ENCODE results near the gene VMO1.

VMO1 gene

DNA sequence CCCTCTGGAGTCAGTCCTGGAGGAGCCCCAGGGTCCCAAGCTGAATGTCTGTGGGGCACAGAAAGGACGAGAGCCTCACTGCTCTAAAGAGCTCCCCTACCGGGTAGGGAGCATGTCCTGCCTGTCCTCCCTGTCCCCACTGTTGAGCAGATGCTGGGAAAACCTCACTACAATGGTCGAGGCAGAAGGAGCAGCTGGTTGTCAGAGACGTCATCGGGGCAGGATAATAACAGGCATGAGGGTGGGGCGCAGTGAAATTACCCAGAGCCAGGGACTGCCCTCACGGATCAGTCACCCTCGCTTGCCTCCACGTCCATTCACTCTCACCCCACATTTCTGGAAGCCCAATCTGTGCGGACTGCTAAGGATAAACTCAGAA, 13.9 kb downstream of the VMO1 start:
- CTCF ChIA-PET, result no interaction called here
- no peak for TF ChIP-seq LEF1 (IDR thresholded peaks at IDR 0.05; ENCODE audit: borderline replicate concordance)
- no peak for TF ChIP-seq ELF4 (IDR thresholded peaks at IDR 0.05)
- no peak for TF ChIP-seq CTBP1 (IDR thresholded peaks at IDR 0.05; ENCODE audit: borderline replicate concordance)
- TF ChIP-seq BHLHE40 (IDR thresholded peaks at IDR 0.05; ENCODE audit: borderline replicate concordance), result no peak
- no peak for TF ChIP-seq ZNF384 (IDR thresholded peaks at IDR 0.05)
- TF ChIP-seq TARDBP (IDR thresholded peaks at IDR 0.05), result no peak
- TF ChIP-seq SUZ12 (IDR thresholded peaks at IDR 0.05), result no peak
- no peak for TF ChIP-seq ARNT (IDR thresholded peaks at IDR 0.05)
- TF ChIP-seq, protein P1, sequence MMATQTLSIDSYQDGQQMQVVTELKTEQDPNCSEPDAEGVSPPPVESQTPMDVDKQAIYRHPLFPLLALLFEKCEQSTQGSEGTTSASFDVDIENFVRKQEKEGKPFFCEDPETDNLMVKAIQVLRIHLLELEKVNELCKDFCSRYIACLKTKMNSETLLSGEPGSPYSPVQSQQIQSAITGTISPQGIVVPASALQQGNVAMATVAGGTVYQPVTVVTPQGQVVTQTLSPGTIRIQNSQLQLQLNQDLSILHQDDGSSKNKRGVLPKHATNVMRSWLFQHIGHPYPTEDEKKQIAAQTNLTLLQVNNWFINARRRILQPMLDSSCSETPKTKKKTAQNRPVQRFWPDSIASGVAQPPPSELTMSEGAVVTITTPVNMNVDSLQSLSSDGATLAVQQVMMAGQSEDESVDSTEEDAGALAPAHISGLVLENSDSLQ (IDR thresholded peaks at IDR 0.05), result no peak
- TF ChIP-seq SP1 (IDR thresholded peaks at IDR 0.05), result no peak
- TF ChIP-seq FOXM1 (IDR thresholded peaks at IDR 0.05; ENCODE audit: borderline replicate concordance), result no peak
- TF ChIP-seq NFRKB (IDR thresholded peaks at IDR 0.05), result no peak
- no peak for TF ChIP-seq HDGF (IDR thresholded peaks at IDR 0.05; ENCODE audit: borderline replicate concordance)
- no peak for TF ChIP-seq FOXA1 (IDR thresholded peaks at IDR 0.05)
- POLR2A ChIA-PET, result interaction anchor here (1.0 kb wide), 1 partner anchor 18 kb away, joined by 4 read pairs; no protein-coding TSS in a partner anchor
- DNase-seq (ENCODE audit: extremely low spot score), result no peak

DNA sequence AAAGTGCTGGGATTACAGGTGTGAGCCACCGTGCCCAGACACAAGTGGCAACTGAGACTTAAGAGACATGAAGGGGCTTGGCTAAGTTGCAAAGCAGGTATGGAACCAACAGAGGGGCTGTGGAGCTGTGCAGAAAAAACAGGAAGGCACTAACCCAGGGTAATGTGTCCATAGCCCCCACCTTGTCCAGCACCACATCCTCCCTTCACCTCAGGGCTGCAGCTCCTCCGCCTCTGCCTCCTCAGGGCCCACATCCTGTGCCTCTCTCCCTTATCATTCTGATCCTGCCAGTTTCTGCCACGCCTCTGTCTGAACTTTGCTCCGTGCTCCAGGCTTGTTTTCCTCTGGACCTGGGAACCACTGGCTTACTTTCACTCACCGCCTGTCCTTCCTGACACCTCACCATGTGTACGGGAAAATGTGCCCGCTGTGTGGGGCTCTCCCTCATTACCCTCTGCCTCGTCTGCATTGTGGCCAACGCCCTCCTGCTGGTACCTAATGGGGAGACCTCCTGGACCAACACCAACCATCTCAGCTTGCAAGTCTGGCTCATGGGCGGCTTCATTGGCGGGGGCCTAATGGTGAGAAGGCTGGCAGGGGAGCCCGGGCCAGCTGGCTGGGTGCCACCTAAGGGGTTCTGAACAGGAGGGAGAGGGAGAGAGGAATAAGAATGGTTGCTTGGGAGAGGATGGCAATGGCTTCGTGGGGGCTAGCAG, 14.5 kb downstream of the VMO1 start, which contains the start of gene TM4SF5:
Gene TM4SF5, plus strand, starts transcription at position 368 of the 716 bp plus-strand sequence. Its CDS starts 37 bp downstream, at position 405.
- ChIA-PET CTCF (no interaction called here), POLR2A (interaction anchor here (1.4 kb wide), 1 partner anchor 18 kb away, joined by 3 read pairs; no protein-coding TSS in a partner anchor)
- TF ChIP-seq NFRKB (IDR thresholded peaks at IDR 0.05) (no peak), ELF4 (IDR thresholded peaks at IDR 0.05) (no peak), FOXM1 (IDR thresholded peaks at IDR 0.05; ENCODE audit: borderline replicate concordance) (no peak), CTBP1 (IDR thresholded peaks at IDR 0.05; ENCODE audit: borderline replicate concordance) (no peak), FOXA1 (IDR thresholded peaks at IDR 0.05) (no peak), ARNT (IDR thresholded peaks at IDR 0.05) (no peak), BHLHE40 (IDR thresholded peaks at IDR 0.05; ENCODE audit: borderline replicate concordance) (no peak), LEF1 (IDR thresholded peaks at IDR 0.05; ENCODE audit: borderline replicate concordance) (no peak), SUZ12 (IDR thresholded peaks at IDR 0.05) (no peak), ZNF384 (IDR thresholded peaks at IDR 0.05) (no peak)
- TF ChIP-seq, protein P1 (IDR thresholded peaks at IDR 0.05), result no peak
- no peak for DNase-seq (ENCODE audit: extremely low spot score)

DNA sequence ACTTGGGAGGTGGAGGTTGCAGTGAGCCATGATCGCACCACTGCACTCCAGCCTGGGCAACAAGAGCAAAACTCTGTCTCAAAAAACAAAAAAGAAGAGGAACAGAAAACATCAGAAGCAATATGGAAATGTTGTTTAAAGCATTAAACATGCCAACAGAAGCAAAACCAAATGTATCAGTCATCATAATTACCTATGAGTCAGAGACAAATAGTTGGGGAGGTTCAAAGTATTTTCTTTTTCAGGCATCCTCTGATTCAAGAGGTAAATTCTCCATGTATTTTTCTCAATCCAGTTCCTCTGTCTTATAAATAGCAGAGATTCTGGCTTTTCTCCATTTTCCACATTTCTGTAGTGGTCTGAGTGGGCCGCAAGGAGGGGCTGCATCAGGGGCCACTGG, 16.5 kb downstream of the VMO1 start:
- DNase-seq (ENCODE audit: extremely low spot score), result no peak
- CTCF ChIA-PET, result no interaction called here
- POLR2A ChIA-PET, result no interaction called here
- TF ChIP-seq CTBP1 (IDR thresholded peaks at IDR 0.05; ENCODE audit: borderline replicate concordance), result no peak
- no peak for TF ChIP-seq SUZ12 (IDR thresholded peaks at IDR 0.05)
- no peak for TF ChIP-seq FOXM1 (IDR thresholded peaks at IDR 0.05; ENCODE audit: borderline replicate concordance)
- TF ChIP-seq, protein P1 (IDR thresholded peaks at IDR 0.05), result no peak
- no peak for TF ChIP-seq ARNT (IDR thresholded peaks at IDR 0.05)
- no peak for TF ChIP-seq FOXA1 (IDR thresholded peaks at IDR 0.05)
- no peak for TF ChIP-seq HDGF (IDR thresholded peaks at IDR 0.05; ENCODE audit: borderline replicate concordance)
- TF ChIP-seq TARDBP (IDR thresholded peaks at IDR 0.05), result no peak
- TF ChIP-seq LEF1 (IDR thresholded peaks at IDR 0.05; ENCODE audit: borderline replicate concordance), result no peak
- TF ChIP-seq SP1 (IDR thresholded peaks at IDR 0.05), result no peak
- TF ChIP-seq L3MBTL2 (conservative IDR thresholded peaks at IDR 0.05), result no peak
- TF ChIP-seq ZNF384 (IDR thresholded peaks at IDR 0.05), result no peak
- TF ChIP-seq NFRKB (IDR thresholded peaks at IDR 0.05), result no peak
- TF ChIP-seq FOXK2 (IDR thresholded peaks at IDR 0.05), result no peak

DNA sequence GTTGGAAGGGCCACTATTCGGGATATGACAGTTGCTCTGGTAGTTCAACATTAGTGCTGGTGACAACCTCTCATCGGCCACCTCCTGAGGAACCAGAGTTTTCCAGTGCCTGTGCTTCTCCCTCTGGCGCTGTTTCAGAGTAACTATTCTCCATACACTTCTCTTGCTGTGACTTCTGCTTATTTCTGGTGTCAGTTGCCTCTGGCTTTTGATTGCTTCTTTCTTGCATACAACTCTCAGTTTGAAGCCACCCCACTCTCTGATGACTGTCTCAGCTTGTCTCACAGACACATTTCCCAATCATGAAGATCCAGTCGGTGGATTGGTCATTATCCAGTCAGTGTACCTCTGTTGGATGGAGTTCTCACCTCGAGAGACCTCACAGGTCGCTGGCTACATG, 17.9 kb downstream of the VMO1 start:
- POLR2A ChIA-PET, result no interaction called here
- DNase-seq (ENCODE audit: extremely low spot score), result no peak
- no peak for TF ChIP-seq ARNT (IDR thresholded peaks at IDR 0.05)
- no peak for TF ChIP-seq TARDBP (IDR thresholded peaks at IDR 0.05)
- TF ChIP-seq FOXK2 (IDR thresholded peaks at IDR 0.05), result no peak
- TF ChIP-seq NFRKB (IDR thresholded peaks at IDR 0.05), result no peak
- TF ChIP-seq SP1 (IDR thresholded peaks at IDR 0.05), result no peak
- no peak for TF ChIP-seq LEF1 (IDR thresholded peaks at IDR 0.05; ENCODE audit: borderline replicate concordance)
- TF ChIP-seq, protein P1 (IDR thresholded peaks at IDR 0.05), result no peak
- TF ChIP-seq CTBP1 (IDR thresholded peaks at IDR 0.05; ENCODE audit: borderline replicate concordance), result no peak
- no peak for TF ChIP-seq SUZ12 (IDR thresholded peaks at IDR 0.05)
- TF ChIP-seq L3MBTL2 (conservative IDR thresholded peaks at IDR 0.05), result no peak
- no peak for TF ChIP-seq FOXM1 (IDR thresholded peaks at IDR 0.05; ENCODE audit: borderline replicate concordance)
- no peak for TF ChIP-seq FOXA1 (IDR thresholded peaks at IDR 0.05)
- TF ChIP-seq ZNF384 (IDR thresholded peaks at IDR 0.05), result no peak
- TF ChIP-seq BHLHE40 (IDR thresholded peaks at IDR 0.05; ENCODE audit: borderline replicate concordance), result no peak
- CTCF ChIA-PET, result no interaction called here

DNA sequence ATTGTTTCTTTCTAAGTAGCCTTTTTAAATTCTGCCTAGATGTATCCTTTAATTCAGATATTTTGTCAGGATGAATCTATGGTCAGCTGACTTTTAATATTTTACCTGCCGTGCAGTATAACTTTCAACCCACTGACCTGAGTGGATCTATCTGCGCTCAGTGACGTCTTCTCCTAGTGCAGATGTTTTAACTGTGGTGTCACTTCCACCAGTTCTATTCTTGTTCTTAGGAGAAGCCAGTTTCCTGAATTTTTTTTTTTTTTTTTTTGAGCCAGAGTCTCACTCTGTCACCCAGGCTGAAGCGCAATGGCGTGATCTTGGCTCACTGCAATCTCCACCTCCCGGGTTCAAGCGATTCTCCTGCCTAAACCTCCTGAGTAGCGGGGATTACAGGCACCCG, 19.4 kb downstream of the VMO1 start:
- TF ChIP-seq HDGF (IDR thresholded peaks at IDR 0.05; ENCODE audit: borderline replicate concordance) (no peak), SUZ12 (IDR thresholded peaks at IDR 0.05) (no peak), NFRKB (IDR thresholded peaks at IDR 0.05) (no peak), LEF1 (IDR thresholded peaks at IDR 0.05; ENCODE audit: borderline replicate concordance) (no peak), CTBP1 (IDR thresholded peaks at IDR 0.05; ENCODE audit: borderline replicate concordance) (no peak), ARNT (IDR thresholded peaks at IDR 0.05) (no peak), L3MBTL2 (conservative IDR thresholded peaks at IDR 0.05) (no peak), TARDBP (IDR thresholded peaks at IDR 0.05) (no peak), FOXM1 (IDR thresholded peaks at IDR 0.05; ENCODE audit: borderline replicate concordance) (no peak), ELF4 (IDR thresholded peaks at IDR 0.05) (no peak)
- no peak for DNase-seq (ENCODE audit: extremely low spot score)
- CTCF ChIA-PET, result interaction anchor here (0.7 kb wide), 1 partner anchor 9 kb away, joined by 7 read pairs; no protein-coding TSS in a partner anchor
- POLR2A ChIA-PET, result no interaction called here

Data from HEK293T (cell line).